ENCODE results near the gene MYH9.
"Not testable (repeated sequence)": the region's sequence is repeated elsewhere in the genome, so short reads cannot be mapped to it uniquely, and the experiment has no call there.

DNA sequence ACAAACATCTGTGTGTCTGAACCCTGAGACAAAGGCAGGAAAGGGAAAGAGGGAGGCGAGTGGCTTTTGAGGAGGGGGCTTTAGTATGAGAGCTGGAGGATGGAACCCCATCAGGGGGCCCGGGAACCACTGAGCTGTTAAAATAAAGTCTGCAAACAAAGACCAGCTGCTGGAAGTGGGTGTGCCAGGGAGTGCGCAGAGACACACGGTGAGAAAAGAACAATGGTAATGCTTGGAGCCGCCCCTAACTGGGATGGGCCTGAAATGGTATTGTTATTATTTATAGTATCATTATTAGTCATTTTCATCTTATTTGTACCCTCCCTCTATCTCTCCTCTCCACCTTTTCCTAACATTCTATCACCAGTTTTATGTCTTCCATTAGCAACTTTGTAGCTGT, 132.2 kb downstream of the MYH9 start:
- TF ChIP-seq, protein P1, sequence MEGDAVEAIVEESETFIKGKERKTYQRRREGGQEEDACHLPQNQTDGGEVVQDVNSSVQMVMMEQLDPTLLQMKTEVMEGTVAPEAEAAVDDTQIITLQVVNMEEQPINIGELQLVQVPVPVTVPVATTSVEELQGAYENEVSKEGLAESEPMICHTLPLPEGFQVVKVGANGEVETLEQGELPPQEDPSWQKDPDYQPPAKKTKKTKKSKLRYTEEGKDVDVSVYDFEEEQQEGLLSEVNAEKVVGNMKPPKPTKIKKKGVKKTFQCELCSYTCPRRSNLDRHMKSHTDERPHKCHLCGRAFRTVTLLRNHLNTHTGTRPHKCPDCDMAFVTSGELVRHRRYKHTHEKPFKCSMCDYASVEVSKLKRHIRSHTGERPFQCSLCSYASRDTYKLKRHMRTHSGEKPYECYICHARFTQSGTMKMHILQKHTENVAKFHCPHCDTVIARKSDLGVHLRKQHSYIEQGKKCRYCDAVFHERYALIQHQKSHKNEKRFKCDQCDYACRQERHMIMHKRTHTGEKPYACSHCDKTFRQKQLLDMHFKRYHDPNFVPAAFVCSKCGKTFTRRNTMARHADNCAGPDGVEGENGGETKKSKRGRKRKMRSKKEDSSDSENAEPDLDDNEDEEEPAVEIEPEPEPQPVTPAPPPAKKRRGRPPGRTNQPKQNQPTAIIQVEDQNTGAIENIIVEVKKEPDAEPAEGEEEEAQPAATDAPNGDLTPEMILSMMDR (IDR thresholded peaks at IDR 0.05; ENCODE audit: low read length), result not testable (repeated sequence)
- not testable (repeated sequence) for TF ChIP-seq EZH2phosphoT487 (IDR thresholded peaks at IDR 0.05; ENCODE audit: low read length)
